ENCODE data around the gene TOP1.

TOP1 gene

GRCh38 chr20:41133709-41134361 is 105.2 kb downstream of the TOP1 start:
- DNase-seq, result peak; percentile 66 to 74

DNA sequence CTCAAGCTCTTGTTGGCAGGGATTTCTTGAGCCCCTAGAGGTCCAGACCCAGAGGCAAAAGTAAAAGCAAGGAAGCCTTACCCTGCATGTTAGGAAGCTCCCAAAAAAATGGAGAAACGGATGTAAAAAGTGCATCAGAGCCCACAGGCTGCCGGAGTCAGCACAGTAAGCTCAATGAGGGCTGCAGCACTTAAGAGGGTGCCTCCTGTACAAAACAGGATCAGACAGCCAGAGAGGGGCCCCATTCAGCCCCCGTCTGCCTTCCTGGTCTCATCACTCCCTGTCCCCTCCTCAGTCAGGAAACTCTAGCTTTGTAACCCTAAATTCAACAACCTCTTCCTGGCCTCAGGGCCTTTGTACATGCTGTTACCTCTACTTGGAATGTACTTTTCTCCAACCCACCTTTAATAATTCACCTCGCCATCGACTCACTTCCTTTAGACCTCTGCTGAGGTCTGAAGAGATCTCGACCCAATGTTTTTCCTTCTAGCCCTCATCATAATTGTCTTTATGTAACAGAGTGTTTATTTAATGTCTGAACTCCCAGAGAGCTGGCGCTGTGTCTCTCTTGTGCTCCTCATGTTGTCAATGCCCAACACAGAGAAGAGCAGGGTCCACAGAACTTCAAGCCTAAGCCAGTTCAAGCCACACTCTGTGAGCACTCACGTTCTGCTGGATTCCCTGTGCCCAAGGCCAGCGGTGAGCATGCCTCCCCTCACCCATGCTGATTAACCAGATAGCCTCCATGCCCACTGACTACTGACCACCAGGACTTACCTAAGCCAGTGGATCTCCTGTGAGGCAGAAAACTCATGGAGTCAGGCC is 106.0 kb downstream of the TOP1 start:
- no peak for DNase-seq

DNA sequence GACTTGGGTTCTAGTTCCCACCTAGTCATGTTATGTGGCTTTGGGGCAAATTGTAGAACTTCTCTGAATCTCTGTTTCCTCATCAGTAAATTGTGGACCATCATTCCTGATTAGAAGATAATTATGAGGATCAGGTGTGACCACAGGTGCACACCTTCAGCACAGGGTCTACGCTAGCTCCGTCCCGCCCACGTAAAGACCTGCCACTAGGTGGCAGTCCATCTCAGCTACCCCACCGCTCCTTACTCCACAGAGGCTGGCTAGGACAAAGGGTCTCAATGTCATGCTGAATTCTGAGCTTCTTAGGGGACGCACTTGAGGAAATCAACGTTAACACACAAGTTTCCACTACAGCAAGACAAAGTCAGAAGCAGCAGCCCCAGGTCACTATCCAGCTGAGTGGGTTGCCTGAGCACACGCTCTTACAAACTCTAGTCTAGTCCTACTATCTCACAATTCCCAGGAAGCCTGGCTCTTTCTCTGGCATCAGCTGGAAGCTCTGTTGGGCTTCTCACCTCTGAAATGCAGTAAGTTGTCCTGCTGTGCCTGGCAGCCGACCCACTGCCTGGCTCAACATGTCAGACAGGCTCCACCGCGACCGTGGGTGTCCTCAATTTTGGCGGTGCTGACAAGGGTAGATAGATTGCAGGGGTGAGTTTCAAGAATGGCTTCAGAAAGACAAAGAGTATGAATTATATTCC is 106.7 kb downstream of the TOP1 start:
- DNase-seq, result peak; percentile 65 to 72

GRCh38 chr20:41135888-41136679 is 107.5 kb downstream of the TOP1 start:
- no peak for DNase-seq

- peak; percentile 90 to 91 for DNase-seq
Observed at GRCh38 chr20:41136680-41137613, 108.3 kb downstream of the TOP1 start, which contains the start of gene PLCG1. TSS of gene PLCG1 (plus strand) at chr20:41137543. CDS start at chr20:41137642, 99 bp downstream.

DNA sequence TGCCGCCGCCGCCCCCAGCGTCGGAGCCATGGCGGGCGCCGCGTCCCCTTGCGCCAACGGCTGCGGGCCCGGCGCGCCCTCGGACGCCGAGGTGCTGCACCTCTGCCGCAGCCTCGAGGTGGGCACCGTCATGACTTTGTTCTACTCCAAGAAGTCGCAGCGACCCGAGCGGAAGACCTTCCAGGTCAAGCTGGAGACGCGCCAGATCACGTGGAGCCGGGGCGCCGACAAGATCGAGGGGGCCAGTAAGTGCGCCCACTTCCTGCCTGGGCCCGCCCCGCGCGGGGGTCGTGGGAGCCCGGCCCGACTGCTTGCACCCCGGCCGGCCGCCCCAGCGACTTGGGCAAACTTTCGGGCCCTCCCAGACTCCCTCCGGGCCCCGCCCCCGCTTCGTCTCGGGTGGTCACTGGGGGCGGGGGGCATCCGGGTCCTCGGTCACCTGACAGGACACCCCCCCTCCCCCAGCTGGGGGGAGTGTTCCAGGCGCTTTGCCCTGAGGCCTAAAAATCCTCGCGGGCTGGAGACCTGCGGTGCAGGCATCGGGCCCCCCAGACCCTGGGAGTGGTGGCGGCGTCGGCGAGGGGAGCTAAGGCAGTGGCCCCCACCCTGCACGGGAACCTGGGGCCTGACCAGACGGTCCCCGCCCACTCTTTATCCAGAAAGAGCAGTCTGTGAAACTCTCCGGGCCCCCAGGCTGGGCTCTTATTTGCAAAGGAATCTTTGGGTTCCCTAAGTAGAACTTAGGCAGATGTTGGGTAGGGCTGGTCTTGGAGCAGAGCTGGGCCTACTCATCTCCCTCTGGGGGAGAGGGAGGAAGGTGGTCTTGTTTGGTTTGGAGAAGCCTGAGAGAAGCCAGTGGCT is 109.2 kb downstream of the TOP1 start:
- peak; percentile 67 to 73 for DNase-seq

DNA sequence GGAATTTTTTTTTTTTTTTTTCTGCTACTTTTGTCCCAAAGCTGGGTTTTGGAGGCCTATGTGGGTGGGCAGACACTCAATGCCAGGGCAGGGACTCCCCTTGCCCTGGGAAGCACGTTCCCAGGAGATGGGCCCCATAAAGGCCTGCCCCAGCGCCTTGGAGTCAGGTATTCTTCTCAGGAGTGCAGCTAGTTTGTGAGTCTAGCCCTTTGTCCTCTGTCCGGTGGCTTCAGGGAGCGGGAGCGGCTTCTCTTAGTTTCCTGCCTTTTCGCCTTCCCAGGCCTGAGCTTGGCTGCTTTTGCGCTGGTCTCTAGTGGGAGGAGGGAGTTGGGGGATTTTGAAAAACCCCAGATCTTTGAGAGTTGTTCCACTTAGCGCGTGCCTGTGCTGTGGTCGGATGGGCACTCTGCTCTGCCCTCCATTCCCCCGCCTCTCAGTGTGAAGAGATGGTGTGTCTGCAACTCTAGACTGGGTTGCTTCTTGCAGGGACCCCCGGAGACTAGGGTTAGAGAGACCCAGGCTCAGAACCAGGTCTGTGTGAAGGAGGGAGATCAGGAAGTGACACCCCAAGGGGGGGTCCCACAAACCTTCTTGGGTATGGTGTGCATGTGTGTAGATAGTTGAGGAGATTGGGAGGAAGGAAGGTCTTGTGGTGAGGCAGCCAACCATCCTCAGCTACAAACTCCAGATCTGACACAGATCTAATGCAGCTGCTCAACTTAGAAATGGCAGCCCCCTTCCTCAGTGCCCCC is 110.0 kb downstream of the TOP1 start:
- peak in 1 of 2 experiments; percentile 50 for DNase-seq

DNA sequence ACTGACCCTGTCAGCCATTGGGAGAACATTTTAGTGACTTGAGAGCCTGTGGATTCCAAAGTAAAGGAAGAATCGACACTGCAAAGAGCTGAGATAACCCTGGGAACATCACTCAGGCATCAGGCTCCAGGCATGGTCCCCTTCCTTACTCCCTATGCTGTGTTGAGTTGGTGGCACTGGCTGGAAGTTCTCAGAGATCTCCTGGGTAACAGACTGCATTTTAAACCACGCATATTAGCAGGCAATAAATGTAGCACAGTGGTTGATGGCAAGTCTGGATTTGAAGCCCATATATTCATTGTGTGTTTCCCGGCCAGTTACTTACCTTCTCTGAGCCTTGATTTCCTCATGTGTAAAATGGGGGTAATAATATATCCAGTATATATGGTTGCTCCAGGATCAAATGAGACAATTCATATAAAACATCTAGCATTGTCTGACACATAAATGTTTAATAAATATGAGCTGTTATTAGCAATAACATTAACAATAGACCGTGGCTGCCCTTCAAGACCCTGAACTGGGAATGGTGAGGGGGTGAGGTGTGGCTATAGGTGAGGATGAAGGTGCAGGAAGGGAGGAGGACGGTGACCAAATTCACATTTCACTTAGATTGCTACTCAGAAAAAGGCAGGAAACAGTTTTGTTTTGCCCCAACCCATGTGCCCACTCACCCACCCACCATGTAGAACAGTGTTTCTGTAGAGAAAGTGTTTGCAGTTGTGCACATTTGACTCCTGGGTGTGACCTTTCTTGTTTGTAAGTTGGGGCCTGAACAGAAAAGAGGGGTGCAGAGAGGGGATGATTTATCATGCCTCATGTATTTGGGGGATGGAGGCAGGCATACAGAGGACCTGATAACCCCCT is 110.8 kb downstream of the TOP1 start:
- peak in 1 of 2 experiments; percentile 42 for DNase-seq

- DNase-seq, result peak; percentile 41 to 47
Observed at GRCh38 chr20:41140226-41141133, 111.9 kb downstream of the TOP1 start.

GRCh38 chr20:41141153-41141815 is 112.7 kb downstream of the TOP1 start:
- peak in 1 of 2 experiments; percentile 35 for DNase-seq

DNA sequence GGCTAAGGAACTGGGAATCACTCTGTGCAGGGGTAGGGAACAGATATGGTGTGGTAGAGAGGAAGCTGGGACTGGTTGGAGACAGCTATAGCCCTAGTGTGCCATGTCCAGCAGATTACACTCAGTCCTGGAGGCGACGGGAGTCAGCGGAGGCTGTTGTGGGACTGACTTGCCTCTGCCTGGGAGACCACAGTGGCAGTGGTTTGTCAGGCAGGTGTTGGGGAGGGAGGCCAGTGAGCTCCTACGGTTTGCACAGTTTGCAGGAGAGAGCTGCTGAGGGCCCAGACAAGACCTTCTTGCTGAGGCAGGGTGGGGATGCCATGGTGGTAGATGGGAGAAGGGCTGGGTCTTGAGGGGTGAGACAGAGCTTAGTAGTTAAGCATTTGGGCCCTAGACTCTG is 113.6 kb downstream of the TOP1 start:
- no peak for DNase-seq

DNA sequence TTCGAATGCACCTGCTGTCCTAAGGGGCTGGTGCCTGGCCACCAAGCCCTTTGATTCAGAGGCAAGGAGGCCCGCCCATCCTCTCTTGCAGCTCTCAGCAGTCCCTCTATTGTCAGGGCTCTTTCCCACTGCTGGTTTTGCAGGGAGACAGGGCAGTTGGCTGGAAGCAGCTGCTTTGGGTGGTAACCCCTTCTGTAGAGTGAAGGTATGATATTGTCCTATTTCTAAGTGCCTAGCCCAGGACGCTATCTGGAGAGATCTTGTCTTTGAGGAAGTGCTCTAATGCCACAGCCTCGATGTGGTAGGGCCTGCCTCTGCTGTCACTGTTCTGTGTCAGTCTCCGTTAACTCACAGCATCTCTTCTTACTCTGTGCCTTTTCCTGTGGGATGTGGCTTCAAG is 114.3 kb downstream of the TOP1 start:
- peak in 1 of 2 experiments; percentile 41 for DNase-seq

DNA sequence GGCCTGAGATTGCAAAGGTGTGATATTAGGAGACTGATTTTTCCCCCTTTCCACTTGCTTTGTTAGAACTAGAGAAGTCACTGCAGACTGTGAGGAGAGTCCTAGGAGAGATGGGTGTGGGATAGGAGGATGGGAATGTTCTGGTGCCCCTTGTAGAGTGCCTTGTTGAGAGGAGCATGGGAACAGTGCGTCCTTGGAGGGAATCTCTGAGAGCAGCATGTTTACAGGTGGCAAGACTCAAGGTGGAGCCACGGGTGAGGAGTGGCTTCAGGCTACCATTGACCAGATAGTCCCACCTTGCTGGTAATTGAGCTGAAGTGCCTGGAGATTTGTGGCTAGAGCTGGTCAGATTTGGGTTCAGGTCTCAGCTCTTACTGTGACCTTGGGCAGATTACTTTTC is 114.7 kb downstream of the TOP1 start:
- no peak for DNase-seq

GRCh38 chr20:41145317-41145716 is 116.7 kb downstream of the TOP1 start:
- no peak for DNase-seq

DNA sequence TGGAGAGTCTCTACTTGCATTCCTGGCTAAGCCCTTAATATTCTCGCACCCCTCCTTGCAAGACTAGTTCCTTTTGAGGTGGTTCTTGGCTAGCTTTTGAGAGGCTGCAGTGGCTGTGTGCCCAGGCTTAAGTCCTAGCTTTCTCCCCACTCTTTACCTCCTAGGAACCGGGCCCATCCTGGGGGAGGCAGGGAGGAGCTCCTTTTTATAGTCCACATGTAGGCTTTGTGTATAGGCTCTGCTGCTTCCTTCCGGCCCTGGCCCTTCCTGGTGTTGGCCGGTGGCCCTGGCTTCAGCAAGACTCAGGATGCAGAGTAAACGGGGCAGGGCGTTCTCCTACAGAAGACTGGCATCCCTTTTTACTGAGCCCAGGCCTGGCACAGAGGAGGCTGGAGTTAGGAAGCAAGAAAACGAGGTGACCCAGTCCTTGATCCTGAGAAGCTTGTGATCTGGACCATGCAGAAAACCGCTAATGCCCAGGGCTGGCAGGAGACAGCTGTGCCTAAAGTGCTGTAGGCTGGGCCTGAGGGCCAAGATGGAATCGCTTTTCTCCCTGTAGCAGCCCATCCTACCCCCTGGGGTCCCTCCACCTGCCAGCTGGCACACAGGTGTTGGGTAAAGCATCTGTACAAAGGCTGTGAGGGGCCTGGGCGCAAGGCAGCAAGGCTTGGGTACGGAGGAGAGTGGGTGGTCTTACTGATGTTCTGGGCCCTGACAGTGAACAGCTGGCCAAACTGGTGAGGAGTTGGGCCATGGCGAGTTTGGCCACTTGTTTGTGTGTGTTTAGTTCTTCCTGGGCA is 117.4 kb downstream of the TOP1 start:
- DNase-seq, result no peak

- DNase-seq, result no peak
Observed at GRCh38 chr20:41147767-41148191, 119.2 kb downstream of the TOP1 start.
